A375 (cell line): Measurements from ENCODE around the gene KCNE4. TPM values are rescaled to one million over a fixed set of nuclear protein-coding genes. Genes with fewer than 3 reads are reported as not detected.

Experiments used
- total RNA-seq: library from RNA; depleted of rRNA; stranded (reverse); fragments of >200 nt; shearing (Covaris generic); gene quantifications from 2 replicates; pipeline ENCODE4 v1.2.3, GENCODE V29; 2014; rRNA removed

The KCNE4 gene, protein sequence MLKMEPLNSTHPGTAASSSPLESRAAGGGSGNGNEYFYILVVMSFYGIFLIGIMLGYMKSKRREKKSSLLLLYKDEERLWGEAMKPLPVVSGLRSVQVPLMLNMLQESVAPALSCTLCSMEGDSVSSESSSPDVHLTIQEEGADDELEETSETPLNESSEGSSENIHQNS
- 0.34 and 0.53 TPM in 2 replicates for total RNA-seq

DNA sequence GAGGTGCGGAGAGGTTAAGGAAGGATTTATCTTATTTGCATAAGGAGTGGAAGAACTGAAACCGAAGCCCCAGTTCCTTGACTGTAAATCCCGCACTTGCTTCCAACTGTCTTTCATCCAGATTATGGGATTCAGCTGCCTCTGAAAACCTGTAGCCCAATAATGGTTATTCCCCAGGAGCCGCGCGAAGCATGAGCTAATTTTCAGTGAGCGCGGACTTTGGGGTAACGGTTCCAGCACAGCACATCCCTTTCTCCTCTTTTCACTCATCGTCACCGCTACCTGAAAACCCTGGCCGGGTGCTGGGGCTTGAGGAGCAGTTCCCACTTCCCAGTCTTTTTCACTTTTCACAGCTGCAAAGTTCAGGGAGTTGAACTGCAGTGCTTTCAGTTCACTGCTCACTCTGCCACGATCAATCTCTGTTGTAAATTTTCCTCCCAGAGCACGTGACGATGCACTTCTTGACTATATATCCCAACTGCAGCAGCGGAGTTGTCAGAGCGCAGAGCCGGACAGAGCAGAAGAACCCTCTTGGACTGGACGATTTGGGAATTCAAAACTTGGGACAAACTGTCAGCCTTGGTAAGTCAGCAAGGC lies at the start of gene KCNE4:
Gene KCNE4 (plus strand): TSS at position 498 of the 597 bp plus-strand sequence. CDS start 641 bp downstream, outside the sequence.

Other genes starting within 250 kb of the KCNE4 start
- gene ACSL3, start 191.2 kb upstream of the KCNE4 start, total RNA-seq: 224 and 237 TPM in 2 replicates